HG02884 (cell line): Measurements from ENCODE around the gene VASN.

ENCODE experiments used
- ATAC-seq: cut with Tn5 transposase; IDR thresholded peaks from one replicate; pipeline ENCODE4 v1.9.1; 2021; ENCODE audit warnings: mild to moderate bottlenecking, moderate library complexity; ENCODE audit not compliant: unreplicated experiment

VASN gene

DNA sequence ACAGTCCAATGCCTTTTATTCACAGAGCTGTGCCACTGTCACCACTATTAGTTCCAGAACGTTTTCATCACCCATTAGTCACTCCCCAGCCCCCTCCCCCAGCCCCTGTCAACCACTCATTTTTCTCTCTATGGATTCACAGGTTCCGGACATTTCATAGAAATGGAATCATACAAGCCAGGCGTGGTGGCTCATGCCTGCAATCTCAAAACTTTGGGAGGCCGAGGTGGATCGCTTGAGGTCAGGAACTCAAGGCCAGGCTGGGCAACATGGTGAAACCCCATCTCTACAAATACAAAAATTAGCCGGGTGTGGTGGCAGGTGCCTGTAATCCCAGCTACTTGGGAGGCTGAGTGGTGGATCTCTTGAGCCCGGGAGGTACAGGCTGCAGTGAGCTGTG is 19.8 kb upstream of the VASN start:
- ATAC-seq, result no peak

DNA sequence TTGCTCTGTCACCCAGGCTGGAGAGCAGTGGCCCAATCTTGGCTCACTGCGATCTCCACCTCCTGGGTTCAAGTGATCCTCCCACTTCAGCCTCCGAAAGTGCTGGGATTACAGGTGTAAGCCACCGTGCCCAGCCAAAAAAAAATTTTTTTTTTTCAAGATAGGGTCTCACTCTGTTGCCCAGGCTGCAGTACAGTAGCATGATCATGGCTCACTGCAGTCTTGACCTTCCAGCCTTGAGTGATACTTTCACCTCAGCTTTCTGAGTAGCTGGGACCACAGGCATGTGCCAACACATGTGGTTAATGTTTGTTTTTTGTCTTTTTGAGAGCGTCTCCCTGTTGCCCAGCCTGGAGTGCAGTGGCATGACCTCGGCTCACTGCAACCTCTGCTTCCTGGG is 18.8 kb upstream of the VASN start:
- ATAC-seq, result no peak

DNA sequence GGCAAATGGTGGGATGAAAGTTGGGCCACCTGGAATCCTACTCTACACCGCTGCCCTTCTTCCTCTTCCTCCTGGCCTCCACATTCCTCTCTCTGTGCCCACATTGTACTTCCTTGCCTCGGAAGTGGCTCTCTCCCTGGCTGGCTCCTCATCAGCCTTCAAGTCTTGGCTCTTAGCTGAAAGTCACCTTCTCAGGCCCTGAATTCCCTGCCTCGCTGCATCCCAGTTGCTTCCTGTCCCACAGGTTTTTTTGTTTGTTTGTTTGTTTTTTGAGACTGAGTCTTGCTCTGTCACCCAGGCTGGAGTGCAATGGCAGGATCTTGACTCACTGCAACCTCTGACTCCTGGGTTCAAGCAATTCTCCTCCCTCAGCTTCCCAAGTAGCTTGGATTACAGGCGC is 18.0 kb upstream of the VASN start:
- no peak for ATAC-seq

DNA sequence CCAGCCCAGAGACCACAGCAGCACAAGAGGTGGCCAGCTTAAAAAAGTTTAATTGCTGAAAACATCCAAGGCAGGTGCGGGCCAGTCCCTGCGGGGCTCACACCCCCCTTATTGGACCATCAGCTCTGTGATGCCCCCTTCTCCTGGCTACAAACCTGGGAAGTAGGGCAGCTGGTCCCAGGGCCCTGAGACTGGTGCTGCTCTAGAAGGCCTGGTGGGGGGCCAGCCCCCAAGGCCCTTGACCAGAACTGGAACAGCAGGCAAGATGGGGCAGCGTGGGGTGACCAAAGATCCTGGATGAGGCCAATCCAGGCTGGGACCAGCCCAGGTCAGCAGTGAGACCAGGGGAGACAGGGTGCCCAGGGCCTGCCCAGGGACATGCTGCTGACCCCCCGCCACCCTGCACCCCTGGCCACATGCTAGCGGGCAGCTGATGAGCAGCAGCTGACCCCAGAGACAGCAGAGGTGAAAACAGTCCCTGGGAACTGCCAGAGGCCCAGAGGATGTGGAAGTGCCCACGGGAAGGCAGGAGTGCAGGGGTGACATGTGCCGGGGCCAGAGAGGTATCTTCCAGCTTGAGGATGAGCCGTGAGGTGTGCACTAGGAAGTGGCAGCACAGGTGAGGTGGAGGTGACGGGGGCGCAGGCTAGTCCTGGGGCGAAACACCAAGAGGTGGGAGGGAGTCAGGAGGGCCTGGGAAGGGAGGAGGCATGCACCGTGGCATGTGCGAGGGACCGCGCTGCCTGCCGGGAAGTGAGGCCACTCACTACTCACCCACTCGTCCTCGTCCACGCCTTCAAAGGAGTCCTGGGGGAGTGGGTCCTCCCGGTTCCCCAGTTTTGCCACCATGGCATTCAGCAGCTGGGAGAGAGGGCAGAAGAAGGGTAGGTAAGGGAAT is 16.9 kb upstream of the VASN start:
- no peak for ATAC-seq

DNA sequence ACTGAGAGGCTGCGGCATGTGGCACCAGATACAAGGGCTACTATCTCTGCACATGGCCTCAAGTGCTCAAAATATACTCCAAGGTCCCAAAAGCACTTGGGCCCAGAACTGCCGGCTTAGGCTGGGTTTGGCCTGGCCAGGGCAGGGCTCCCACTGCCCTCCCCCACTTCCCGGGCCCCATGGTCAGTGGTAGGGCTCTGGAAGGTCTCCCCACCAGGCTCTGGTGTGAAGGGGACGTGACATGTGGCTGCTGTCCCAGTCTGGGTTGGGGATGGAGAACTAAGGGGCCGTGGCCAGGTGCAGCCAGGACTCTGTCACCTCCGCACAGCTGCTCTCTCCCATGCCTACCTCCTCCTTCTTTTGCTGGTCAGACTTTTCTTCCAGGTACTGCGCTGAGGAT is 14.8 kb upstream of the VASN start:
- ATAC-seq, result no peak

DNA sequence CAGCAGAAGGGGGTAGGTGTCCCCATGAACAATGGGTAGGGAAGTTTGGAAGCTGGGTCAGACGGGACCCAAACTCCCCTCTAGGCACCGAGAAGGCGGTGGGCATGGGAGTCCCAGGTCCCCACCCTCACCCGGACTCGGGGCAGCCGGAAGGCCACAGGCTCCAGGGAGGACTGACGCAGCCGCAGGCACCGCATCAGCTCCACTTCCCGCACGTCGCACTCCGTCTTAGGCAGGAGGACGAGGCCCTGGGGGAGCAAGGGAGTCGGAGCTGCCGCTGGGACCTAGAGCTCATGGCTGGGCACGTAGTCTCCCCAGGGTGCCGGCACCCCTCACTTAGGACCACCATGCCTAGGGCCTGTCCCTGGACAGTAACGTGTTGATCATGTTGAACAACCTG is 13.4 kb upstream of the VASN start:
- no peak for ATAC-seq

DNA sequence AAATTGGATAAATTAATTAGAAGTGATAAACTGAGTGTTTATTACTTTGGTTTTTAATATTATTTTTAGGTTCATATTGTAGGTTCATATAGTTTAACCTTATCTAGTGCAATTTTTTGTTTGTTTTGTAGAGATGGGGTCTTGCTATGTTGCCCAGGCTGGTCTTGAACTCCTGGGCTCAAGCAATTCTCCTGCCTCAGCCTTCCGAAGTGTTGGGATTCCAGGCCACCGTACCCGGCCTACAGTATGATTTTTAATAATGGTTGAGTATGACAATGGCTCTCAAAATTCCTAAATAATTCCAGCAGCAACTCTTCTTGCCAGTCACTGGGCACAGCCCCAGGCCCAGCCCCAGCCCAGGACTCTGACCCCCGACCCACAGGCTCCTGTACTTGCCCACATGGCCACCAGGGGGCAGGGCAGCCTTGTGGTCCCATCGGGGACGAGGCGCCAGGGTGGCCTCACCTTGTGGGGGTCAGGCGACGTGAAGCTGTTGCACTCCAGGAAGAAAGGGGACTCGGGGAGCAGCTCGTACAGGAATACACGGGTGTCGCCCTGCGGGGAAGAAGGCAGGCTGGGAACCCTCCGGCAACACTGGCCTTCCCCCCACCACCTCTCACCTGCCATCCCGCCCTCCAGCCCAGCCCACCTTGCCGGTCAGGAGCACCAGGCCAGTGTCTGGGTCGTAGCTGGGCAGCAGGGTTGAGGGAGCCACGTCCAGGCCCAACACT is 12.7 kb upstream of the VASN start:
- no peak for ATAC-seq

DNA sequence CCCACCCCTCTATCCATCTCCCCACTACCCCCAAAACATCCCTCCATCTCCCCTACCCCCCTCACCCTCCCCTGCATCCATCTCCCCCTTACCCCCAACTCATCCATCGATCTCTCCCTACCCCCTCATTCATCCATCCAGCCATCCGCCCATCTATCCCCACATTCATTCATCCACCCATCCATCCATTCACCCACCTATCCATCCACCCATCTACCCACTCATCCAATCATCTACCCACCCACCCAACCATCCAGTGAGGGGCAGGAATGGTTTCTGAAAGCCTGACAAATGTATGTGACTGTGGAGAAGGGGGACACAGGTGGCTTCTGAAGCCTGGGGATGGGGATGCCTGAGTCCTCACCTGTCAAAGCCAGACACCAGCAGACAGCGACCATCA is 11.7 kb upstream of the VASN start:
- no peak for ATAC-seq

DNA sequence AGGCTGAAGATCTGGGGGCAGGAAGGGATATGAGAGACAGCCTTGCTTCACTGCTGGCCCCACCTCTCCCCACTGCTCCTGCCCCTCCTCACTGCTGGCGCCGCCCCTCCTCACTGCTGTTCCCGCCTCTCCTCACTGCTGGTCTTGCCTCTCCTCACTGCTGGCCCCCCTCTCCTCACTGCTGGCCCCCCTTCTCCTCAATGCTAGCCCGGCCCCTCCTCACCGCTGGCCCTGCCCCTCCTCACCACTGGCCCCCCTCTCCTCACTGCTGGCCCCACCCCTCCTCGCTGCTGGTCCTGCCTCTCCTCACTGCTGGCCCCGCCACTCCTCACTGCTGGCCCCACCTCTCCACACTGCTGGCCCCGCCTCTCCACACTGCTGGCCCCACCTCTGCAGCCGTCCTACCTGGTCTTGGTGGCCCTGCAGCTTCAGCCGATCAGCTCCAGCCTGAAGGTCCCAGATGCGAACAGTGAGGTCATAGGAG is 11.1 kb upstream of the VASN start:
- ATAC-seq, result no peak

DNA sequence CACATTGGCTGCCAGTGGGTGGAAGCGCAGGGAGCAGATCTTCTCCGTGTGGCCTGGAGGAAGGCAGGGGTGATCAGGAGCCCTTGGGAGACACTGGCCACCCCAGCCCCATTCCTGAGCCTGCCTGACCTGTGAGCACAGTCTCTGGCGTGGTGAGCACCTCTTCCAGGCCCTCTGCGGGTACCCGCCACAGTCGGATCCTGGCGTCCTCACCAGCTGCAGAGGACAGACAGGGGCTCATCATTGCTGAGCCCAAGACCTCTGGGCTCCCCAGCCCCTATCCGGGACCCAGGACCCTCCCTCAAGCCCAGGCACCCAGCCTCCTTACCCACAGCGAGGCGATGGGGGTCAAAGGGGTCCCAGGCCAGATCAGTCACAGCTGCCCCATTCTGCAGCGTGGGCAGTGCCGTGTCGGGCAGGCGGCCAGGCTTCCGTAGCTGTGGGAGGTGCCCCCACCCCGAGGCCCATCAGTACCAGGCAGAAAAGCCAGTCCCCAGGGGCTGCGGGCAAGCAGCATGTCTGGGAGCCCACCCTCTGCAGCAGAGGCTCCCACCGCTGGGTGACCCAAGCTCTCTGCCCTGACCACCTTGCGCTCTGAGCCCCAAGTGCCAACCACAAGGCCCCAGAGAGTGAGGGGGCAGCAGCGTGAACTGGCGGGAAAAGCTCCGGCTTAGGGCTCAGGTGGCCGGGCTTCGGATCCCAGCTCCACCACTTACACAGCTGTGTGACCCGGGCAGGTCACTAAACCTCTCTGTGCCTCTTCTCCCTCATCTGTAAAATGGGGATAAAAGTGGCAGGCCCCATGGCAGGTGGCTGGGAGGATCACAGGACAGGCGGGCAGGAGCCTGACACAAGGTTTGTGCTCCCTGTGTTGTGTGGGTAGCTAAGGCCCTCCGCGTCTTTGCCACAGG is 10.4 kb upstream of the VASN start:
- no peak for ATAC-seq

DNA sequence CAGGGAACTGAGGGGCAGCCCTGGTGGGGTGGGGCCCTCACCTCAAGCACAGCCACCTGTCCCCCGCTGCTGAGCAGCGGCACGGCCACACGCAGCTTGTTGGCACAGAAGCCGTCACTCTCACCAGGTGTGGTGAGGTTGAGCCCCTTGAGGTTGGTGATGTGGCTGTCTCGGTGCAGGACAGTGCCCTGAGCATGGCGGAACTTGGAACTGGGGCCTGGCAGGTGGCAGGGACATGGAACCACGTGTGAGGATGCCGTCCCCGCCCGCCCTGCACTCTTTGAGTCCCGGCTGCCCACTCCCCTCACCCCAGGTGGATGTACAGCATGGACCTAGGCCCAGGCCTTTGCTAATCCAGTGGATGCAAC is 9.7 kb upstream of the VASN start:
- ATAC-seq, result no peak

DNA sequence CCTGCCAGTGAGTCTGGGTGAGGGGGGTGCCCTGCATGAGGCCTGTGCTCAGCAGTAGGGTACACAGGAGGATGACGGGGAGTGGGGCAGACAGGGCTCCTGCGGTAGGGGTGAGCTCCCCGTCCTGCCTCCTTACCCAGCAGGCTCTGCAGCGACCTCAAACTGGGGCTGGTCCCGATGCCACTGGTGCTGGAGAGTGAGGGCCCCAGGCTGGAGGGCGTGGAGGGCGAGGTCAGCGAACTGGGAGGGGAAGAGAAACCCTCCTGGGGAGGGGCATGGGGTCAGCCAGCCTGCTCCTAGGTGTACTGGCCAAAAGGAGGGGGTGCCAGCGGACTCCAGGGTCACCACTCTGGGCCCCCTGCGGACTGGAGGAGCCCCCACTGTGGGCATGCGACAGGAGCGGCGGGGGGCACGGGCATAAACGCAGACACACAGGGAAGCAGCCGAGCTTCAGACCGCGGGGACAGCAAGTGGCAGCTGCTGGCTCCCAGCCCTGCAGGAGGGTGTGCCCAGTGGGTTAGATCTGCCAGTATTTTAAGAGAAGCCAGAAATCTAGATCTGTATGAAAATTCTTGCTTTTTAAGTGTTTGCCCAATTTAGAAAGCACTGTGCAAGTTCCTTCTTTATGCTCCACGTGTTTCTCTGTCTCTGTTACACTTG is 9.0 kb upstream of the VASN start:
- ATAC-seq, result no peak

DNA sequence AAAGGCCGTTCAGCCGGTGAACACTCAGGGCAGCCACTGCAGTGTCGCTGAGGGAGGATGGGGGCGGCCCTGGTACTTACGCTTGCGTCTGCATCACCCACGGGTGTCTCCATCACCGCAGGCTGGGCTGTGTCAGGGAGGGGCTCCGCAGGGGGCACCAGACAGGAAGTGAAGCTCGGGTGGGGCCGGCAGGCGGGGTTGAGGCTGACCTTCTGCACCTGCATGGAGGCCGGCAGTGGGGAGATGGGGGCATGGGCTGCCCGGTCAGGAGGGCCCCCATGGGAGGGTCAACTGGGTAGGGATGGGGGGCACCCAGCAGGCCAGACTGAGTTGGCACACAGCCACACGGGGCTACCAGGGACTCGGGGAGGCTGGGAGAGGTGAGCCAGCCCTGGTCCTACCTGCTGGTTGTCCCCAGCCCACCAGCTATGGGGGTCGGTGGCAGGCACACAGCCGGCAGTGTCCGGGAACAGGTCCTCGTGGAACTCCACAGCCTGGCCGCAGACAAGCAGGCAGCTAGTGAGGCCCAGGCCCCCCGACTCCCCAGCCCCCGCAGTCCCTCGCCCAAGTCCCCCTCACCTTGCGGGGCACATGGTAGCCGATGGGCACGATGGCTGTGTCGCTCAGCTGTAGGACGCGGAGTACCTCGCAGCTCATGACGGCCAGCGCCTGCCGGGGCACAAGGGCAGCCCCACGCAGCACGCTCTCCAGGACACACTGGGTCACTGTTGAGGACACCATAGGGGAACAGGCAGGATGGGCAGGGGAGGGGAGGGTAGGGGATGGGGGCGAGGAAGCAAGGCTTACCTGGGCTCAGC is 7.2 kb upstream of the VASN start:
- no peak for ATAC-seq

DNA sequence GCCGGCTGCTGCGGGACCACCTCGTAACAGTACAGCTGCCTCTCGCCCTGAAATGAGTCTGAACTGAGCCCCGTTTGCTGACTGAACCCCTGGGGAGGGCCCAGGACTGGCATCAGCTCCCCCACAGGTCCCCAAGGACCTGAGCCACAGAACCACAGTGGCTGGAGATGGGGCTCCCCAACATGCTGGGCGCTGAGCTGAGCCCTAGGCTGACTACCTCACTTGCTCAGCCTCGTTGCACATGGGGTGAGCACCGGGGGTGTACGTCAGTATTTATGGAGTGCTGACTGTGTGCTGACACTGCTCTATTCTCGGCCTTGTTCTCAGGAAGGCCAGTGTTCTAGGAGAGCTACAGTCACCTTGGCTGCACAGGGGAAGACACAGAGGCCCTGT is 6.6 kb upstream of the VASN start:
- ATAC-seq, result peak; percentile 63

DNA sequence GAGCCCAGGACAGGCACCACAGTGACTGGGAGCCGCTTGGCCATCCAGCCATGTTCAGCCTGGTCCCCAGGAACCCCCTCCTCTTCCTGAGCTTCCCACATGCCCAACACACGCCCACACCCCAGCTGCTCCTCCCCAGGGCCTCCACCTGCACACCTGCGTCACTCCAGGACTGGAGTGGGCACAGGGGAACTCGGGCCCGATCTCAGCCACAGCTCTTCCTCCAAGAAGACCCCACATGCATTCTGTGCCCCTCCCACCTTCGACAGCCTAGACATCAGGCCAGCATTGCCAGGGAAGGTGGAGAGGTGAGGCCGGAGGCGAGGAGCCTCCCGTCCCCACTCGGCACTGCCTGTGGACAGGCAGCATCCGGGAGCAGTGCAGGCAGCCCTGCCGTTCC is 6.0 kb upstream of the VASN start:
- ATAC-seq, result no peak

DNA sequence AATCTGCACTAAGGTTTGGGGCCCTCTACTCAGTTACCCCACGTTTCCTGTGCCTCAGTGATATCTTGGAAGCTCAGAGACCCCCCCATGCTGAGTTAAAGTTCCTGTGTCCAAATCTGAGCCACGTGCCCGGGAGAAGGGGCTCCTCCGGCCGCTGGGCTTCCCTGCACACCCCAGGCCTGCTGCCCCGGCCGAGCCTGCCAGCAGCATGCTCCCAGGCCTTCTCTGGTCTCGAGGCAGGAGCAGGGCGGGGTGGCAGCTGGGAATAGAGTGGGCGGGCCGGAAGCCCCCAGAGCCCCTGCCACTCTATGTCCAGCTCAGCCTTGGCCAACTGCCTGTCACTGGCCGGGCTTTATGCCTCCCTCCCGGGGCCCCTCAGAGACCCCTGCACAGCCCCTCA is 5.6 kb upstream of the VASN start:
- no peak for ATAC-seq

DNA sequence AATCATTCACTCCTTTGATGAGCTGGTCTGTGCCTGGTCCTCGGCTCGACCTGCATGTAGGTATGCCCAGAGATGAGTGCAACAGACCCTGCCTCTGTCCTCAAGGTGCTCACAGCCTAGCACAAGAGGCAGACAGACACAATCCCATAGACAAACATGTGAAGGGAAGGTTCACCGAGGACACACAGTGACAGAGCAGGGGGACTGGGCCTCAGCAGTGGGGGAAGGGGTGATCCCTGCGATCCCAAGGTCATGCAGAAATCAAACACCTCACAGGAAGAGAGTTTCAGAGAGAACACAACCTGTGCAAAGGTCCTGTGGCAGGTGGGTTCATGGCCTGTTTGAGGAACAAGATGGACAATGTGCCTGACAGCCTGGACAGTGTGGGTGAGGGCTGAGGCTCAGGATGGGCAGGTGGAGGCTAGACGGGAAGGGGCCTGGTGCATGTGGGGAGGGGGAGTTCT is 4.2 kb upstream of the VASN start:
- no peak for ATAC-seq

DNA sequence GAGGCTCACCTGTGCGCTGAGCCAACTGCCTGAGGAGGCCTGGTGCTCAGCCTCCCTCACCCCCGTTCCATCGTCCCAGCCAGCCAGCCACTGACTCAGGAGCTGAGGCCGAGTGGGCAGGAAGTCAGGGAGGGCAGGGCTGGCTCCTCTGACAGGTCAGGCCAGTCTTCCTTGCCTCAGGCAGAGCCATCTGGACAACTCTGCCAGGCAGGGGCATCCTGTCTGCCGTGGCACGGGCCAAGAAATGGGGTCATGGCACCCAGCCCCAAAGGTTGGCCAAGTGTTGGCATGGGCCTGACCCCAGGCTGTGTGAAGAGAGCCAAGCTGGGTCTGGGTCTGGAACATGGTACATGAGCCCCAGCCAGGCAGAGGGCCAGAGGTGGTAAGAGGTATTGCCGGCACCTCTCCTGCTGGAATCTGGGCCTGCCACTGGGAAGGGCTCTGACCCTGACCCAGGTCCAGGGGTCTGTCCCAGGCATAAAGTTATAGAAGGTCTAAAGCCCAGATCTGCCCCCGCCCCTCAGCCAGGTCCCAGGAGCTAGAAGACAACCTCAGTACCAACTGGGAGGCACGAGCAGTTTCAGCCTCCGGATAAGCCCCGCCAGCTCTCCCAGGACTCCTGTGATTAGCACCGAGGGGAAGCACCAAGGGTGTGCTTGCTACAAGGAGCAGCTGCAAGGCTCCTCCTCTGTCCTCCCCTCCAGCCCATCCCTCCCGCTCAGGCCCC is 2.5 kb upstream of the VASN start:
- no peak for ATAC-seq

DNA sequence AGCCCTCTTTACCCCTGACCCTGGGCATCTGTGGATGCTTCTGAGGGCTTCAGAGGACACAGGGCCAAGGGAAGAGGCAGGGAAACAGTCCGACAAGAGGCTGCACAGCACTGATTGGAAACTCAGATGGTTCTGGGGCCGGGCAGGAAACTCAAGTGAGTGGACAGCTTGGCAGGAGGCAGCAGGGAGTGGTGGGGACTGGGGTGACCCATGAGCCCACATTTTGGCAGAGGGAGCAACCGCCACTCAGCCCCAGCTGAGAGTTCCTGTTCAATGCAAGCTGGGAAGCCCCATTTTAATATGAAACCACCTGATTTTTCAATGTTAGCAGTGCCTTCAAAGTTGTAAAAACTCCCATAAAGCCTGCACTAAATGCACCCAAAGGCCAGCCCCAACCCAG is 1.5 kb upstream of the VASN start:
- ATAC-seq, result no peak
